ENCODE results near the gene LUC7L2. TPM values are rescaled to one million over a fixed set of nuclear protein-coding genes. Genes with fewer than 3 reads are reported as not detected.

Gene LUC7L2
- total and polyA plus RNA-seq, 9 of the 15 experiments (the other 6 are each of a cell fraction or from before 2014, with no cell fraction given): 56.1 to 207 (median 141) TPM

DNA sequence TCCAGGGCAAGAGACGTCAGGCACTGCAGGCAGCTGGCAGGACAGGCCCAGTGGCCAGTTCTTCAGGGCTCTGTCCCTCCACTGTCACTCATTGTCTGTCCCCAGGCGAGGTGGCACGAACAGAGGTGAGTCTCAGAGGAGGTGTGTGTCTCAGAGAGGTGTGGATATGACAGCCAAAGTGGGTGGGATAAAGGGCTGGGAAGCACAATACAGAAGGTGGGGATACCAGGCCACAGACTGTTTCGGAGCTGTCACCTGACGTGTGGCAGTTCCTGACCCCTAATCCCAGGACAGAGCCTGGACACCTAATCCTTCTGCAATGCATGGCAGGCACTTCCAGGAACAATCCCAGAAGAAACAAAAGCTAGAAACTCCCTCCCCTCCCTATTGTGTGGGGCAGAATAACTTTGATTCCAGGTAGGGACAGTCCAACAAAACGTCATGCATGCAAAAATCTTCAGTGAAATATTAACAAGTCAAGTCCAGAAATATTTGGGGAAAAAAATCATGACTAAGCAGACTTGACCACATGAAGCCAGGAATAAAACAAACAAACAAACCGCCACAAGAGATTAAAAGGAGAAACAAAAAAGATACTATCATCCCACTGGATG lies 112.2 kb downstream of the LUC7L2 start (continued):
- TF ChIP-seq, protein P1, sequence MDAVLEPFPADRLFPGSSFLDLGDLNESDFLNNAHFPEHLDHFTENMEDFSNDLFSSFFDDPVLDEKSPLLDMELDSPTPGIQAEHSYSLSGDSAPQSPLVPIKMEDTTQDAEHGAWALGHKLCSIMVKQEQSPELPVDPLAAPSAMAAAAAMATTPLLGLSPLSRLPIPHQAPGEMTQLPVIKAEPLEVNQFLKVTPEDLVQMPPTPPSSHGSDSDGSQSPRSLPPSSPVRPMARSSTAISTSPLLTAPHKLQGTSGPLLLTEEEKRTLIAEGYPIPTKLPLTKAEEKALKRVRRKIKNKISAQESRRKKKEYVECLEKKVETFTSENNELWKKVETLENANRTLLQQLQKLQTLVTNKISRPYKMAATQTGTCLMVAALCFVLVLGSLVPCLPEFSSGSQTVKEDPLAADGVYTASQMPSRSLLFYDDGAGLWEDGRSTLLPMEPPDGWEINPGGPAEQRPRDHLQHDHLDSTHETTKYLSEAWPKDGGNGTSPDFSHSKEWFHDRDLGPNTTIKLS (IDR thresholded peaks at IDR 0.05; ENCODE audit: borderline replicate concordance, low read depth): no peak
- TF ChIP-seq ZNF384 (IDR thresholded peaks at IDR 0.05; ENCODE audit: low read depth, low read length): no peak
- TF ChIP-seq ZEB2 (IDR thresholded peaks at IDR 0.05): no peak
- TF ChIP-seq ZNF280B (CRISPR knock-in tag; IDR thresholded peaks at IDR 0.05): no peak
- TF ChIP-seq, protein P2, sequence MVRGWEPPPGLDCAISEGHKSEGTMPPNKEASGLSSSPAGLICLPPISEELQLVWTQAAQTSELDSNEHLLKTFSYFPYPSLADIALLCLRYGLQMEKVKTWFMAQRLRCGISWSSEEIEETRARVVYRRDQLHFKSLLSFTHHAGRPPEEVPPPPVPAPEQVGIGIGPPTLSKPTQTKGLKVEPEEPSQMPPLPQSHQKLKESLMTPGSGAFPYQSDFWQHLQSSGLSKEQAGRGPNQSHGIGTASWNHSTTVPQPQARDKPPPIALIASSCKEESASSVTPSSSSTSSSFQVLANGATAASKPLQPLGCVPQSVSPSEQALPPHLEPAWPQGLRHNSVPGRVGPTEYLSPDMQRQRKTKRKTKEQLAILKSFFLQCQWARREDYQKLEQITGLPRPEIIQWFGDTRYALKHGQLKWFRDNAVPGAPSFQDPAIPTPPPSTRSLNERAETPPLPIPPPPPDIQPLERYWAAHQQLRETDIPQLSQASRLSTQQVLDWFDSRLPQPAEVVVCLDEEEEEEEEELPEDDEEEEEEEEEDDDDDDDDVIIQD (CRISPR knock-in tag; IDR thresholded peaks at IDR 0.05): no peak
- TF ChIP-seq TEAD4 (IDR thresholded peaks at IDR 0.05; ENCODE audit: low read length): no peak
- no peak for TF ChIP-seq TEAD4 (CRISPR knock-in tag; IDR thresholded peaks at IDR 0.05; ENCODE audit: borderline replicate concordance)
- TF ChIP-seq SOX6 (IDR thresholded peaks at IDR 0.05): peak; percentile 60; the same call in 1 of the 2 replicates
- no peak for TF ChIP-seq ZNF324 (CRISPR knock-in tag; IDR thresholded peaks at IDR 0.05)
- TF ChIP-seq CBFB (CRISPR knock-in tag; IDR thresholded peaks at IDR 0.05): no peak
- TF ChIP-seq ZNF274 (IDR thresholded peaks at IDR 0.05; ENCODE audit: borderline replicate concordance, low read depth, low read length): no peak
- no peak for TF ChIP-seq NONO (IDR thresholded peaks at IDR 0.05; ENCODE audit: low read depth in 2 of 2, low read length in 1 of 2)
- TF ChIP-seq ZKSCAN3 (CRISPR knock-in tag; IDR thresholded peaks at IDR 0.05): no peak
- TF ChIP-seq CREBBP (IDR thresholded peaks at IDR 0.05; ENCODE audit: low read depth, low read length): no peak
- no peak for TF ChIP-seq HNRNPLL (IDR thresholded peaks at IDR 0.05; ENCODE audit: low read depth, low read length, poor library complexity, severe bottlenecking)
- TF ChIP-seq MIER1 (IDR thresholded peaks at IDR 0.05; ENCODE audit: low read depth): no peak
- no peak for TF ChIP-seq ZSCAN32 (CRISPR knock-in tag; IDR thresholded peaks at IDR 0.05)
- TF ChIP-seq GTF3C2 (IDR thresholded peaks at IDR 0.05; ENCODE audit: borderline replicate concordance, extremely low read depth, insufficient read length): no peak
- no peak for TF ChIP-seq PHF20 (IDR thresholded peaks at IDR 0.05; ENCODE audit: partially characterized antibody)
- no peak for TF ChIP-seq YBX1 (IDR thresholded peaks at IDR 0.05)
- TF ChIP-seq, protein P3, sequence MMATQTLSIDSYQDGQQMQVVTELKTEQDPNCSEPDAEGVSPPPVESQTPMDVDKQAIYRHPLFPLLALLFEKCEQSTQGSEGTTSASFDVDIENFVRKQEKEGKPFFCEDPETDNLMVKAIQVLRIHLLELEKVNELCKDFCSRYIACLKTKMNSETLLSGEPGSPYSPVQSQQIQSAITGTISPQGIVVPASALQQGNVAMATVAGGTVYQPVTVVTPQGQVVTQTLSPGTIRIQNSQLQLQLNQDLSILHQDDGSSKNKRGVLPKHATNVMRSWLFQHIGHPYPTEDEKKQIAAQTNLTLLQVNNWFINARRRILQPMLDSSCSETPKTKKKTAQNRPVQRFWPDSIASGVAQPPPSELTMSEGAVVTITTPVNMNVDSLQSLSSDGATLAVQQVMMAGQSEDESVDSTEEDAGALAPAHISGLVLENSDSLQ (IDR thresholded peaks at IDR 0.05): 0 out of 2 replicates have a peak, but pooled peaks have one; percentile 44
